Mucosa of rectum (tissue), 2 donors: ENCODE measurements around the gene CT45A6.
"Not testable (repeated sequence)": the region's sequence is repeated elsewhere in the genome, so short reads cannot be mapped to it uniquely, and the experiment has no call there.

Source experiments
- H3K27ac ChIP-seq, 2 donors: one replicate each; pipeline ENCODE4 v1.7.0; 2013; ENCODE audit warnings: inconsistent platforms in 2 of 2, low read depth in 2 of 2, low read length in 2 of 2
- H3K27me3 ChIP-seq, 2 donors: one replicate each; pipeline ENCODE4 v1.7.0; 2013; ENCODE audit warnings: low read length in 2 of 2; ENCODE audit not compliant: control insufficient read depth in 2 of 2, insufficient read depth in 2 of 2
- H3K36me3 ChIP-seq, 2 donors: one replicate each; pipeline ENCODE4 v1.7.0; 2013; ENCODE audit warnings: low read length in 2 of 2; ENCODE audit not compliant: control insufficient read depth in 2 of 2, insufficient read depth in 2 of 2
- H3K4me1 ChIP-seq, 2 donors: one replicate each; pipeline ENCODE4 v1.7.0; 2013; ENCODE audit warnings: low read length in 2 of 2, mild to moderate bottlenecking in 1 of 2; ENCODE audit not compliant: control insufficient read depth in 2 of 2, insufficient read depth in 2 of 2
- H3K4me3 ChIP-seq, 2 donors: one replicate each; pipeline ENCODE4 v1.7.0; 2013; ENCODE audit warnings: low read length in 2 of 2
- H3K9ac ChIP-seq, 2 donors: one replicate each; pipeline ENCODE4 v1.7.0; 2013; ENCODE audit warnings: low read length in 2 of 2, low read depth in 1 of 2, mild to moderate bottlenecking in 1 of 2
- H3K9me3 ChIP-seq, 2 donors: one replicate each; pipeline ENCODE4 v1.7.0; 2013; ENCODE audit warnings: low read length in 2 of 2; ENCODE audit not compliant: control insufficient read depth in 2 of 2
- donor health status: healthy.
- donor health status: Normal muscosa, but diverticular disease.

CT45A6 gene

GRCh38 chrX:135802687-135803086 is at the start of gene CT45A6:
Gene CT45A6, minus strand, starts transcription at chrX:135802787. Its CDS starts 3,794 bp downstream, at chrX:135798993.
- not testable (repeated sequence) for H3K9me3 ChIP-seq, H3K9ac ChIP-seq, H3K27ac ChIP-seq, H3K4me1 ChIP-seq, H3K36me3 ChIP-seq, H3K4me3 ChIP-seq, H3K27me3 ChIP-seq

- not testable (repeated sequence) for H3K9me3 ChIP-seq, H3K27me3 ChIP-seq, H3K27ac ChIP-seq, H3K4me3 ChIP-seq, H3K9ac ChIP-seq, H3K4me1 ChIP-seq, H3K36me3 ChIP-seq
Measured at GRCh38 chrX:135837180-135837579, 34.6 kb upstream of the CT45A6 start, which contains the start of gene CT45A7. Gene CT45A7, minus strand, starts transcription at chrX:135837280. Its CDS starts 3,747 bp downstream, at chrX:135833533.

- H3K27me3 ChIP-seq, H3K4me1 ChIP-seq: not testable (repeated sequence)
Measured at GRCh38 chrX:135819912-135820311, 17.3 kb upstream of the CT45A6 start, which contains the start of gene CT45A2. Gene CT45A2, minus strand, starts transcription at chrX:135820012. Its CDS starts 3,747 bp downstream, at chrX:135816265.

GRCh38 chrX:135785403-135785802 is 17.2 kb downstream of the CT45A6 start, which contains the start of gene CT45A5:
Gene CT45A5, minus strand, starts transcription at chrX:135785503. Its CDS starts 3,774 bp downstream, at chrX:135781729.
- H3K9ac ChIP-seq, H3K4me3 ChIP-seq: not testable (repeated sequence)

More at GRCh38 chrX:135819912-135820311, 17.3 kb upstream of the CT45A6 start, which contains the start of gene CT45A2:
- not testable (repeated sequence) for H3K9me3 ChIP-seq, H3K4me3 ChIP-seq, H3K9ac ChIP-seq, H3K36me3 ChIP-seq, H3K27ac ChIP-seq

GRCh38 chrX:135768091-135768490 is 34.5 kb downstream of the CT45A6 start, which contains the start of gene CT45A3:
Gene CT45A3, minus strand, starts transcription at chrX:135768191. Its CDS starts 3,747 bp downstream, at chrX:135764444.
- not testable (repeated sequence) for H3K4me3 ChIP-seq, H3K27ac ChIP-seq, H3K9ac ChIP-seq, H3K27me3 ChIP-seq, H3K9me3 ChIP-seq, H3K4me1 ChIP-seq, H3K36me3 ChIP-seq

More at GRCh38 chrX:135785403-135785802, 17.2 kb downstream of the CT45A6 start, which contains the start of gene CT45A5:
- not testable (repeated sequence) for H3K27ac ChIP-seq, H3K36me3 ChIP-seq, H3K4me1 ChIP-seq, H3K9me3 ChIP-seq, H3K27me3 ChIP-seq

- H3K4me3 ChIP-seq, H3K4me1 ChIP-seq, H3K9me3 ChIP-seq, H3K27me3 ChIP-seq, H3K9ac ChIP-seq, H3K36me3 ChIP-seq, H3K27ac ChIP-seq: not testable (repeated sequence)
Measured at GRCh38 chrX:135744739-135745138, 57.8 kb downstream of the CT45A6 start.
